OCI-LY1 (cell line): Measurements from ENCODE around the gene TPCN2.

Experiments
- EZH2 ChIP-seq: fragments of 200-600 bp; sonication (generic), shearing (Covaris generic); IDR thresholded peaks from 2 replicates; pipeline ENCODE4 v1.8.0; 2017; ENCODE audit warnings: borderline replicate concordance, mixed run types, mild to moderate bottlenecking, antibody characterized with exemption, low read length, moderate library complexity, mixed read lengths
- TF ChIP-seq, protein P1 (sequence below): fragments of 200-600 bp; sonication (generic), shearing (Covaris generic); IDR thresholded peaks from 2 replicates; pipeline ENCODE4 v1.5.1; 2017; ENCODE audit warnings: mild to moderate bottlenecking, antibody characterized with exemption, low read length, moderate library complexity, mixed read lengths

DNA sequence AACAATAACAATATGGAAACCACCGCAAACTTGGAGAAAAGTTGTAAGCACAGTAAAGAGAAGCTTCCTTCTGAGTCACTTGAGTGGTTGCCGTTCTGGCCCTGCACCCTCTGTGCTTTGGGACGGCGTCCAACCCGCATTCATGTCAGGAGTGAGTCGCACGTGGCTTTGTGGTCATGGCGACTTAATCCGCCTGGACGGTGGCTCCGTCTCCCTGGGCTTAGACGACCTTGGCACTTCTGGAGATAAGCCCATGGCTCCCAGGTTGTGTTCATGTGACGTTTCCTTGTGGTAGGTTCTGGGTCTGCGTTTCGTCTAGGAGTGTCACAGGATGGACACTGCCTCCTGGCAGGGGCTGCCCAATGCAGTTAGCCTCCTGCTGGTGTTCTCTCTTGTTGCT, 40.5 kb downstream of the TPCN2 start:
- TF ChIP-seq, protein P1, sequence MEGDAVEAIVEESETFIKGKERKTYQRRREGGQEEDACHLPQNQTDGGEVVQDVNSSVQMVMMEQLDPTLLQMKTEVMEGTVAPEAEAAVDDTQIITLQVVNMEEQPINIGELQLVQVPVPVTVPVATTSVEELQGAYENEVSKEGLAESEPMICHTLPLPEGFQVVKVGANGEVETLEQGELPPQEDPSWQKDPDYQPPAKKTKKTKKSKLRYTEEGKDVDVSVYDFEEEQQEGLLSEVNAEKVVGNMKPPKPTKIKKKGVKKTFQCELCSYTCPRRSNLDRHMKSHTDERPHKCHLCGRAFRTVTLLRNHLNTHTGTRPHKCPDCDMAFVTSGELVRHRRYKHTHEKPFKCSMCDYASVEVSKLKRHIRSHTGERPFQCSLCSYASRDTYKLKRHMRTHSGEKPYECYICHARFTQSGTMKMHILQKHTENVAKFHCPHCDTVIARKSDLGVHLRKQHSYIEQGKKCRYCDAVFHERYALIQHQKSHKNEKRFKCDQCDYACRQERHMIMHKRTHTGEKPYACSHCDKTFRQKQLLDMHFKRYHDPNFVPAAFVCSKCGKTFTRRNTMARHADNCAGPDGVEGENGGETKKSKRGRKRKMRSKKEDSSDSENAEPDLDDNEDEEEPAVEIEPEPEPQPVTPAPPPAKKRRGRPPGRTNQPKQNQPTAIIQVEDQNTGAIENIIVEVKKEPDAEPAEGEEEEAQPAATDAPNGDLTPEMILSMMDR, result no peak
- no peak for TF ChIP-seq EZH2
